GM12865 (cell line): ENCODE data around the gene NEURL1B.

Source experiments
- DNase-seq: peaks from one replicate; pipeline ENCODE4 v3.0.0; 2010; ENCODE audit warnings: low read depth
- H3K4me3 ChIP-seq: 2 replicates; pipeline ENCODE4 v1.5.1; 2011; ENCODE audit warnings: mild to moderate bottlenecking, low read depth, low read length, control low read depth
- TF ChIP-seq, protein P1 (sequence below): IDR thresholded peaks from 2 replicates; pipeline ENCODE4 v1.5.1; 2011; ENCODE audit warnings: low read length, control low read depth, low read depth, inconsistent platforms; ENCODE audit not compliant: insufficient read depth; ENCODE audit errors: missing control alignments

Gene NEURL1B

DNA sequence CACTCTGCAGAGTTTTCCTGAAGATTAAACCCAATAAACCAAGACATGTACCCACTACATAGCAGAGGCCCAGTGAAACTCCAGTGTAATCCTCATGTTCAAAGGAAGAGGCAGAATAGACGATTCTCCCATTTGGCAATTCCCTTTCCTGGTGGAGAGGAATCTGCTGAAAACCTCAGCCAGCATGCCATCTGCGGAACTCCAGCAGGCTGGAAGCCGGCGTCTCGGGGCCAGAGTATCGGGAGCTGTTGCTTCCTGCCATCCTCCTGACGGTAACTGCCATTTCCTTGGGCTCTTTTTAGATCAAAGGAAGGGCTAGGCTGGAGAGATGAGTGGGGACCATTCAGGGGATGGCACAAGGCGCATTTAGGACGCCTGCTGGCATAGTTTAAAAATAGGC lies 20.5 kb downstream of the NEURL1B start:
- TF ChIP-seq, protein P1, sequence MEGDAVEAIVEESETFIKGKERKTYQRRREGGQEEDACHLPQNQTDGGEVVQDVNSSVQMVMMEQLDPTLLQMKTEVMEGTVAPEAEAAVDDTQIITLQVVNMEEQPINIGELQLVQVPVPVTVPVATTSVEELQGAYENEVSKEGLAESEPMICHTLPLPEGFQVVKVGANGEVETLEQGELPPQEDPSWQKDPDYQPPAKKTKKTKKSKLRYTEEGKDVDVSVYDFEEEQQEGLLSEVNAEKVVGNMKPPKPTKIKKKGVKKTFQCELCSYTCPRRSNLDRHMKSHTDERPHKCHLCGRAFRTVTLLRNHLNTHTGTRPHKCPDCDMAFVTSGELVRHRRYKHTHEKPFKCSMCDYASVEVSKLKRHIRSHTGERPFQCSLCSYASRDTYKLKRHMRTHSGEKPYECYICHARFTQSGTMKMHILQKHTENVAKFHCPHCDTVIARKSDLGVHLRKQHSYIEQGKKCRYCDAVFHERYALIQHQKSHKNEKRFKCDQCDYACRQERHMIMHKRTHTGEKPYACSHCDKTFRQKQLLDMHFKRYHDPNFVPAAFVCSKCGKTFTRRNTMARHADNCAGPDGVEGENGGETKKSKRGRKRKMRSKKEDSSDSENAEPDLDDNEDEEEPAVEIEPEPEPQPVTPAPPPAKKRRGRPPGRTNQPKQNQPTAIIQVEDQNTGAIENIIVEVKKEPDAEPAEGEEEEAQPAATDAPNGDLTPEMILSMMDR = no peak
- DNase-seq = no peak
- H3K4me3 ChIP-seq = no peak overlapping the region

DNA sequence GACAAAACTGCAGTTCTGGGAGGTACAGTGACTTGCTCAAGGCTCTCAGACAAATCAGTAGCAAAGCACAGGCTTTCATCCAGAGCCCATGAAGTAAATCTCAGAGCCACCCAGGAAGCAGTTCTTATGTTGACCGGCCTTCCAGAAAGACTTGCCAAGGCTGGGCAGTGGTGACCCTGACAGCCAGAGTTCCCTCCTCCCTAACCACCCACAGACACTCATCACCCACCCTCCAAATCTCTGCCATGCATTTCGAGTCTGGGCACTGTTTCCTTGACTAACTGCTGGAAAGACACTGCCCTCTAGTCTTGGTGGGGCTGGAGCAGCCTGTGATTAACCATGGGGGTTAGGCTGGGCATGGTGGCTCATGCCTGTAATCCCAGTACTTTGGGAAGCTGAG lies 21.5 kb downstream of the NEURL1B start:
- H3K4me3 ChIP-seq = no peak overlapping the region
- no peak for DNase-seq
- TF ChIP-seq, protein P1 = no peak

DNA sequence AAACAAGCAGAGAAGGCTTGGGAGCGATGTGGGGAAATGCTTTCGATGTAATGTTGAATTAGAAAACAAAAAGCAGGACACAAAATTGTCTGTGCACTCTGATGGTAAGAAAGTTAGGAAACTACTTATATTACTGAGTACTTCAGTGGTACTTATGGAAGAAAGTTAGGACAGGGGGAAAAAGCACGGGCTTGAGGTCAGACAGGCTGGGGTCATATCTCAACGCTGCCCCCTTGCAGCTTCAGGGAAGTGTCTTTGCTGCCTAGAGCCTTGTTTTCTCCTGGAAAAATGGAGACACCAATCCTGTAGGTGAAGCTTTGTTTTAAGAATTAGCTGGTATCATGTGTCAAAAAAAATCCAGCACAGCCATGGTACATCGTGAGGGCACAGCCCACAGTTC lies 23.0 kb downstream of the NEURL1B start:
- TF ChIP-seq, protein P1 = no peak
- DNase-seq = no peak
- H3K4me3 ChIP-seq = no peak overlapping the region

DNA sequence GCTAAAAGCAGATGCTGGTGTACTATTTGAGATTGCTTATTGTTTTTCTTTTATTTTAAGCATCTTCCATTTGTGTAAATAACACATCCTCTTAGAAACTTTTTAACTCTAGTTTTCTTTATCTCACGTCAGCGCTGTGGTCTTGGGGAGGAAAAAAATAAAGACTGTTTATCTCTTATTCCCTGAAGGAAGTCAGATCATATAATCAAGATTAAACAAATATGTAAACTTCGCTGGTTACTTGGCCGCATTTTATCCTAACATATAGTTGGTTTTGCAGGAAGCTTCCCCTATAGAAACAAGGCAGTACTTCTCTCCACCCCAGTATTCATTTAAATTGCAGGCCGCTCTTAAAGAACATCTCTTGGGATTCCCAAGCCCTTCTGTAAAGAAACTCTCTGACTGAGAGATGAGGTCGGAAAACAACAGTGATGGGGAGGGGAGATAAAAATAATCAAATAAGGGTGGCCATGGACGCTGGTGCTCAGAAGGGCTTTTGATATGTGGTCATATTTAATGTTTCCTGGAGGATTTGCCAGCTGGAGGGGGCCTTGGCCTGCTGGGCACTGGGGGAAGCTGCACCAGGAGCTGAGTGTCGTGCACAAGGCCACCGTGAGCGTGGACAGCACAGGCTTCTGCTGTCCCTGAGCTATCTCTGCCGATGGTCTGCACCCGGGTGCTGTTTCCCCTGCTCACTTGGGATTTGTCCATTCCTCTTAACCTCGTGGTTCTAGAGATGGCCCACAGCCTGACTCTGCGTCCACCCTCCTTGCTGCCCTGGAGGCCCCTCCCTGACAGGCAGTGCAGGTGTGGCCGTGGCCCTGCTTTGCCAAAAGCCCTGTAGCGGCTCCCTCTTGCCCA lies 23.8 kb downstream of the NEURL1B start:
- no peak for DNase-seq
- no peak overlapping the region for H3K4me3 ChIP-seq
- TF ChIP-seq, protein P1 = no peak

DNA sequence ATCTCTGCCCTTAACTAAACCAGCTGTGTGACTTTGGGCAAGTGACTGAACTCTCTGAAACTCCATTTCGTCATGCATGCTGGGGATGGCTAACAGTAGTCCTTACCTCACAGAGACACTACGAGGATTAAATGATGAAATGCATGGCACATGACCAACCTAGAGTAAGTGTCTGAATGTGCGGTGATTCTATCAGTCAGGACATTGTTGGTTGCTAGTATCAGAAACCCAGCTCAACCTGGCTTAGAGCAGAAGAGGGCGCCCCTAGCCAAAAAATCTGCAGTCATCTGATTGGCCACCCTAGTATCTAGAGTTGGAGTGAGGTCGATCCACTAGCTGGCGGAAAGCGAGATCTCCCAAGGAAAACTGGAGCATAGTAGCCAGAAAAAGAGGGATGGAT lies 25.2 kb downstream of the NEURL1B start:
- no peak overlapping the region for H3K4me3 ChIP-seq
- TF ChIP-seq, protein P1 = peak; percentile 10
- peak; percentile 18 for DNase-seq

DNA sequence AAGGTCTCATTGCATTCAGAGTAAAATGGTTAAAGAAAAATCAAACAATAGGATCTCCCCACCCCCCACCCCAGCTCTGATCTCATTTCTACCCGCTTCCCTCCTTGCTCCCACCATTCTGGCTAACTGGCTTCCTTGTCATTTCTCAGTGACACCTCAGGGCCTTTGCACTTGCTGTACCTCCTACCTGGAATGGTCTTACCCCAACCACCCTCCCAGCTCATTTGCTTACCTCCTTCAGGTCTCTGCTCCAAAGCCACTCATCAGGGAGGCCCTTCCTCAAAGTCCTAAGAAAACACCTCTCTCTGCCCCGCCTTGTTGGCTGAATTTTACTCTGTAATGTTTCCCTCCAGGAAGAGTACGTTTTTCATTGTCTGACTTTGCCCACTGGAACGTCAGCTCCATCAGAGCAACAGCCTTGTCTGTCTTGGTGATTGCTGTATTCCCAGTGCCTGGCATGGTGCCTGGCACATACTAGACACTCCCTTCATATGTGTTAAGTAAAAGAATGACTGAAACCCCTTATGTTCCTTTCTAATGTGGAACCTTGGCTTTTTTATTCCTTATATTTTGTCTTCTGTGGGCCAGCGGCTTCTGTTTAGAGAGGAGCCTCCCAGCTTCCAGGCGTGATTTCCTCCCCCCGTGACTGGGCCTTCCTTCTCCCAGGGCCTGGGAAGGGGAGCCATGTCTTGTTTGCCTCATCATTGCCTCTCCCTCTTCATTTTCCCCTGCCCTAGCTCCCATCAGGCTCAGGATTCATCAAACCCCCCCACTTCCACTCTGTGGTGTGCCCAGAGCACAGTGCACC lies 26.9 kb downstream of the NEURL1B start:
- DNase-seq = no peak
- H3K4me3 ChIP-seq = no peak overlapping the region
- TF ChIP-seq, protein P1 = no peak
